ENCODE results near the gene MSANTD1.
"Not testable (repeated sequence)": the region's sequence is repeated elsewhere in the genome, so short reads cannot be mapped to it uniquely, and the experiment has no call there.

DNA sequence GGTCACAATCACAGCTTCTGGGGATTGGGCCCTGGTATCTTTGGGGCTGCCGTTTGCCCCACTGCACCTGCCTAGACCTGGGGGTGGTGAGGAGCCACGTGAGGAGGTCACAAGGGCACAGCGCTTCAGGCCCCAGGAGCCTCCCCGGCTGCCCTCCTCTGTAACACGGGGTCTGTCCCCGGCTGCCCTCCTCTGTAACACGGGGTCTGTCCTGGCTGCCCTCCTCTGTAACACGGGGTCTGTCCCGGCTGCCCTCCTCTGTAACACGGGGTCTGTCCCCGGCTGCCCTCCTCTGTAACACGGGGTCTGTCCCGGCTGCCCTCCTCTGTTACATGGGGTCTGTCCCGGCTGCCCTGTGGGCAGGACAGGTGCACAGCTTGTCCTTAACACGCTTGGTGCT, 51.9 kb downstream of the MSANTD1 start:
- TF ChIP-seq ZNF70 (CRISPR knock-in tag; IDR thresholded peaks at IDR 0.05); RARB (CRISPR knock-in tag; IDR thresholded peaks at IDR 0.05); TOX (CRISPR knock-in tag; IDR thresholded peaks at IDR 0.05; ENCODE audit: borderline replicate concordance); ZFP30 (CRISPR knock-in tag; IDR thresholded peaks at IDR 0.05); ZNF565 (CRISPR knock-in tag; conservative IDR thresholded peaks at IDR 0.05; ENCODE audit: low read depth); ZNF8 (CRISPR knock-in tag; IDR thresholded peaks at IDR 0.05): not testable (repeated sequence)

All from SK-N-SH treated with all-trans-retinoic acid at 6 μM for 48 hours (cell line).